Activated T-cell treated with anti-CD3 and anti-CD28 coated beads, Interleukin-2, amount 50 U/mL, for 1 hour (primary cell): ENCODE measurements around the gene B4GALNT3.
"Not testable (repeated sequence)": the region's sequence is repeated elsewhere in the genome, so short reads cannot be mapped to it uniquely, and the experiment has no call there.

Source experiments
- DNase-seq: peaks from one replicate; pipeline ENCODE4 v3.0.0-alpha.2; 2020

B4GALNT3 gene

GRCh38 chr12:459430-460258 is at the start of gene B4GALNT3:
B4GALNT3 (plus strand) TSS chr12:459939; CDS start chr12:460377, 438 bp downstream.
- DNase-seq: peak; percentile 67

DNA sequence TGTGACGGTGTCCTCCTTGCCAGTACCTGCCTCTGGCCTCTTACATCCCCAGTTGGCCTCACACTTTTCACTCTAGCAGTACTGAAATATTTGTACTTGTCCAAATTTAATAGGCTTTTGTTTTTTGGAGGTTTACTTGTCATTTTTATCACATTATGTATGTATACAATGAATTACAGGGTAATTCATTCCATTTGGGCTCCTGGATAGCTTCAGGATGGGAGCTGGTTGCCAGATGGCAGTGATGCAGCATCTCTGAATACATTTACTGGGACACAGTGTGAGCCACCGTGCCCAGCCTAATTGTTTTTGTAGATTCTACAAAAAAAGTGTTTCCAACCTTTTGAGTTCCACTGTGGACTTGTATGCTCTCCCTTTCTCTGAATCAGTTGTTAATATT is 44.9 kb upstream of the B4GALNT3 start:
- DNase-seq: no peak

- DNase-seq: no peak
Measured at GRCh38 chr12:418432-418831, 41.3 kb upstream of the B4GALNT3 start.

DNA sequence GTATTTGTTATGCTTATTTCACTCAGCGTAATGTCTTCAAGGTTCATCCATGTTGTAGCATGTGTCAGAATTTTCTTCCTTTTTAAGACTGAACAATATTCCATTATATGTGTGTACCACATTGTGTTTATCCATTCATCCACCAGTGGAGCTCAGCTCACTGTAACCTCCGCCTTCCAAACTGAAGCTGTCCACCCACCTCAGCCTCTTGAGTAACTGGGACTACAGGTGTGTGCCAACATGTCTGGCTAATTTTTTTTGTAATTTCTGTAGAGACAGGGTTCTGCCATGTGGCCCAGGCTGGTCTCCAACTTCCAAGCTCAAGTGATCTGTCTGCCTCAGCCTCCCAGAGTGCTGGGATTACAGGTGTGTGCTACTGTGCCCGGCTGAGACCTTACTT is 37.2 kb upstream of the B4GALNT3 start:
- no peak for DNase-seq

GRCh38 chr12:435737-436136 is 24.0 kb upstream of the B4GALNT3 start:
- not testable (repeated sequence) for DNase-seq

- DNase-seq: peak; percentile 33
Measured at GRCh38 chr12:442235-442884, 17.4 kb upstream of the B4GALNT3 start.

GRCh38 chr12:447141-447540 is 12.6 kb upstream of the B4GALNT3 start:
- no peak for DNase-seq

GRCh38 chr12:449203-449602 is 10.5 kb upstream of the B4GALNT3 start:
- no peak for DNase-seq

- no peak for DNase-seq
Measured at GRCh38 chr12:450438-450837, 9.3 kb upstream of the B4GALNT3 start.

DNA sequence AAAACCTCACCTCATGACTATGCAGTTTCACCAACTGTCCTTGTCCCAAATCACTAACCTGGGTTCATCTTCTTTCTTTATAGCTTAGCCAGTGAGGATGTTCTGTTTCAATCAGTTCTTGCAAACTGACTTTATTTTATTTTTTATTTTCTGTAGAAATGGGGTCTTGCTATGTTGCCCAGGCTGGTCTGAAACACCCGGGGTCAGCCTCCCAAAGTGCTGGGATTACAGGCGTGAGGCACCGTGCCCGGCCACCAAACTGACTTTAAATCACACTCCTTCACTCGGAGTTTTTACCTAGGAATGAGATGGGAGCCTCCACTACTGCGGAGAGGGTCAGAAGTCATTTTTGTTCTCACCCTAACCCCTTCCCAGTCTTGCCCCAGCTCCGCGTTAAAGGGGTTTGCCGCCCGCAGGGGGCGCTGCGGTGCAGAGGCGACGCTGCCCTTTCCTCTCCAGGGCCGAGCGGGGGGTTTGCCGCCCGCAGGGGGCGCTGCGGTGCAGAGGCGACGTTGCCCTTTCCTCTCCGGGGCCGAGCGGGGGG is 7.0 kb upstream of the B4GALNT3 start:
- DNase-seq: peak; percentile 73

GRCh38 chr12:454833-455232 is 4.9 kb upstream of the B4GALNT3 start:
- no peak for DNase-seq

- DNase-seq: no peak
Measured at GRCh38 chr12:455821-456220, 3.9 kb upstream of the B4GALNT3 start.

DNA sequence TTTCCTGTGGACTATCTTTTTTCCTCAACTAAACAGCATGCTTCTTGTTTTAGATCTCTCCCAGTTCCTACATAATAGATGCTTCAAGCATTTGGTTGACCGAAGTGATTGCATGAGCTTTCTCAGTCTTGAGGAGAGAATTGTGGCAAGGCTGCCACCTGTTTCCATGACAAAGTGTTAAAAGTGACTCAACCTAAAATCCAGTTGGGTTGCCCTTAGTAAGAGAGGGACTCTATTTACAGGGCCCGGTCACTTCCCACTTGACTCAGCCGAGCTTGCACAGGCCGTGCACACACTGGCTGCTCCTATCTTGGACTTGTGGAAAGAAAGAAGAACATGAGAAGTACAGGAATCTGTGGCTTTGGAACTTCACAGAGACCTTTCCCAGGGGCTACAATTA is 2.1 kb upstream of the B4GALNT3 start:
- DNase-seq: no peak

DNA sequence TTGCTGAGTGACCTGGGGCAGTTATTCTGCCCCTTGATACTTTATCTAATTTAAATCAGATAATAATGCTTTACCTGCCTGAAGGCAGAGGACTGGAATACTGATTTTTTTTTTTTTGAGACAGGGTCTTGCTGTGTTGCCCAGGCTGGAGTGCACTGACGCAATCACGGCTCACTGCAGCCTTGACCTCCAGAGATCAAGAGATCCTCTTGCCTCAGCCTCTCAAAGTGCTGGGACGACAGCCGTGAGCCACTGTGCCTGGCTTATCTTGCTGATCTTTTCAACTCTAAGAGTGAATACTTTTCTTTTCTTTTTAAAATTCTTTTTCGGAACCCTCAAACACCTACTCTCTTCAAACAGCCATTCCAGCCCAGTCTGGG is 699 bp upstream of the B4GALNT3 start:
- no peak for DNase-seq

DNA sequence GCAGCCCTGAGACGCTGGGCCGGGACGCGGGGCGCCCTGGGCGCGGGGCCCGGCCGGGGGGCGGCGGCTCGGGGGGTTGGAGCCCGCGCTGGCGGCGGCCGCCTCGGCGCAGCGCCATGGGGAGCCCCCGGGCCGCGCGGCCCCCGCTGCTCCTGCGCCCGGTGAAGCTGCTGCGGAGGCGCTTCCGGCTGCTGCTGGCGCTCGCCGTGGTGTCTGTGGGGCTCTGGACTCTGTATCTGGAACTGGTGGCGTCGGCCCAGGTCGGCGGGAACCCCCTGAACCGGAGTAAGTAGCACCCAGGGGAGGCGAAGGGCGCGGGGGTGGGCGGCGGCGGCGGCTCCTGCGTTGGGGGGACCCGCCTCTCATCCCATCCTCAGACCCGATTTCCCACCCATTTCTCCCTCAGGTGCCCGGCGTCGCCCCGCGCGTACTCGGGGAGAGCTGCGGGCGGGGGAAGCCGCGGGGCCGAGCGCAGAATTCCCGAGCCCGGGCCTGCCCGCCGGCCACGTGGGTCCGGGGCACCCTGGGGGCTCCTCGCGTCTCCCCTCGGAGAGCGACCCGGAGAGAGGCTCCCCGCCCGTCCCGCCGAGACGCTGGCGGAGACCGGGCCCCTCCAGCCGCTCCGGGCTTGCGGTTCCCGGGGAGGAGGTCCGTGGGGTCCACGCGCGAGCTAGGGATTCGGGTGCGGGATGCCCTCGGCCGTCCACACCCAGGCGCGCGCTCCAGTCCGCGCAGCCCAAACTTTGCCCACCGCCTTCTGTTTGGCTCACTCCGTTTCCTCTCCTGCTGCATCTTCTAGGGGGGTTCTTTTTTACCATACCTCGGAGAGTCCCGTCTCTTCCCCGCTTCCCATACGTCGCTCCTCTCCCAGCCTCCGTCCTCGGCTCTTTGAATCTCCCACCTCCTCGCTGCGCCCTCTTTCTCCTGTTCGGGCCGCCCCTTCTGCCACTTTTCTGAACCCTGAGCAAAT is 807 bp downstream of the B4GALNT3 start:
- DNase-seq: peak; percentile 50

- DNase-seq: no peak
Measured at GRCh38 chr12:461425-461824, 1.7 kb downstream of the B4GALNT3 start.

DNA sequence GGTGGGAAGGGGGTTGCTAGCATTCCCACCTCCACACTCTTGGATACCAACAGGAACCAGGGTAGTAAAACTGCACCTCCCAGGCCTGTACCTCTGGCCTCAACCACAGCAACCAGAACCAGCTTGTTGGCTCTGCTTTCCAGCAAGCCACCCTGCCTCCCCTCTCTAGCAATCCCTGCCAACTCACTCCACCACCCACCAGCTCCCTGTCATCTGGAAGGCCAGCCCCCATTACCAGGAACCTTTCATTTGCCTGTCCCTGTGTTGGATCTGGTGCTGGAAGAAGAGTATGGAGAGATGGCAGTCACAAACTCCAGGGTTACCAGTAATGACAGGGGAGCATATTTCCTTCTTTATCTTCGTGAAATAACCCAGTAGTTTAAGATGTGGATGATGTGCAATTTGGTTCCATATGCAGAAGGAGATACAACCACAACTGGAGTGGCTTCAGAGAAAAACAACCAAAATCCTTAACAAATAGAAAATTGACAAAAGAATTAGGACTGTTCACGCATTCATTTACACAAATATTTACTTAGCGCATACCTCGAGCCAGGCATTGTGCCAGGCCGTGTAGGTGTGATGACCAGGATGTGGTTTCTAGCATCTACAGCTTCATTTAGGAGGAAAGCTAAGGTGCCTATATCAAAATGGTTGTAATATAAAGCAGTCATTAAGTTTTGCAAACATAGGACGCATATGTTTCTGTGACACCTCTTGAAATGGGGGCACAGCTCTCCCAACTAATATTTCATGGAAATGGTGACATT is 3.4 kb downstream of the B4GALNT3 start:
- DNase-seq: no peak

- DNase-seq: no peak
Measured at GRCh38 chr12:464484-465267, 4.9 kb downstream of the B4GALNT3 start.

DNA sequence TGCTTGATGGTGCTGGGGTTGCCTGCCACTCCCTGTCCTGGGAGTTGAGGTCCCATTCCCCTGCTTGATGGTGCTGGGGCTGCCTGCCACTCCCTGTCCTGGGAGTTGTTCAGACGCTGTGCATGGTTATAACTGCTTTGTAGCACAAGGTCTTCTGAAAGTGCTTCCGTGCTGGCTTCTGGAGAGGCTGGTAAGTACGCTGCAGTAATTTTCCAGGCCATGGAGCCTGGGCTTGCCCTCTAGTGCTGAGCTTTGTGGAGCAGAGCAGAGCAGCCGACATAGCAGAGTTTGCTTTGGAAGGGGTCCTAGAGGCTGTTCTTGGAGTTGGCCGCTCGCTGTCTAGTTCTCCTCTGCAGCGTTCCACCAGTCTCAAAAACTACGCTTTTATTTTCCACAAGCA is 6.3 kb downstream of the B4GALNT3 start:
- no peak for DNase-seq

GRCh38 chr12:466762-467161 is 7.0 kb downstream of the B4GALNT3 start:
- DNase-seq: no peak

DNA sequence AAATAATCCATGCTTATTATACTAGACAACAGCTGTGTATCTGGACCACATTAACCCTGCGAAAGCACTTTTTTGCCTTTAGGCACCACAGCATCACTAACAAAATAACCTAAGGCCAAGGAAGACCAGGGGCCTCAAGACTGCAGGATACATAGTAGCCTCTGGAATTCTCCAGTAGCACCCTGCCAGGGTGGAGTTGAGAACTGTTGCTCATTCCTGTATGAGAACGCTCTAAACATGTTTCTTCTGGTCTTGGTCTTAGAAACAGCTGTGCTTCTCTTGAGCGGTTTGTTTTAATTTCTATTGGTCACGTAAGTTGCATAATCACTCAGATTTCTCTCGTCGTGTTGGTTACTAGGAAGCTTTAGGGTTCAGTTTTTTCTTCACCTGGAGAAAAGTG is 7.9 kb downstream of the B4GALNT3 start:
- no peak for DNase-seq
